ENCODE results near the gene SMAD6.

Gene SMAD6

GRCh38 chr15:66778716-66779115, 76.7 kb downstream of the SMAD6 start:
- Mint-ChIP-seq H3K9me3 (no peaks in the 10 kb centered on the region), H3K27me3 (no peaks in the 10 kb centered on the region), H3K36me3 (ENCODE audit: low read depth) (no peaks in the 10 kb centered on the region), H3K4me1 (no peaks in the 10 kb centered on the region), H3K27ac (no peak overlapping the region), H3K4me3 (no peak overlapping the region)
- DNase-seq, result no peak
- no peak for ATAC-seq

GRCh38 chr15:66779331-66780009, 77.4 kb downstream of the SMAD6 start:
- DNase-seq, result no peak
- no peaks in the 10 kb centered on the region for H3K27me3 Mint-ChIP-seq
- no peak overlapping the region for H3K4me3 Mint-ChIP-seq

GRCh38 chr15:66780172-66780972, 78.3 kb downstream of the SMAD6 start:
- Mint-ChIP-seq H3K9me3 (no peaks in the 10 kb centered on the region), H3K27ac (no peak overlapping the region), H3K4me3 (no peak overlapping the region), H3K36me3 (ENCODE audit: low read depth) (no peaks in the 10 kb centered on the region), H3K4me1 (no peaks in the 10 kb centered on the region), H3K27me3 (no peaks in the 10 kb centered on the region)
- ATAC-seq (no peak), DNase-seq (no peak)

More at GRCh38 chr15:66779331-66780009, 77.4 kb downstream of the SMAD6 start:
- Mint-ChIP-seq H3K9me3 (no peaks in the 10 kb centered on the region), H3K27ac (no peak overlapping the region), H3K4me1 (no peaks in the 10 kb centered on the region), H3K36me3 (ENCODE audit: low read depth) (no peaks in the 10 kb centered on the region)
- ATAC-seq, result no peak

GRCh38 chr15:66780973-66781718, 79.1 kb downstream of the SMAD6 start:
- DNase-seq, result no peak
- ATAC-seq, result no peak
- no peak overlapping the region for H3K4me3 Mint-ChIP-seq
- H3K27me3 Mint-ChIP-seq, result no peaks in the 10 kb centered on the region
- H3K36me3 Mint-ChIP-seq (ENCODE audit: low read depth), result no peaks in the 10 kb centered on the region
- no peaks in the 10 kb centered on the region for H3K4me1 Mint-ChIP-seq
- H3K27ac Mint-ChIP-seq, result no peak overlapping the region
- no peaks in the 10 kb centered on the region for H3K9me3 Mint-ChIP-seq

DNA sequence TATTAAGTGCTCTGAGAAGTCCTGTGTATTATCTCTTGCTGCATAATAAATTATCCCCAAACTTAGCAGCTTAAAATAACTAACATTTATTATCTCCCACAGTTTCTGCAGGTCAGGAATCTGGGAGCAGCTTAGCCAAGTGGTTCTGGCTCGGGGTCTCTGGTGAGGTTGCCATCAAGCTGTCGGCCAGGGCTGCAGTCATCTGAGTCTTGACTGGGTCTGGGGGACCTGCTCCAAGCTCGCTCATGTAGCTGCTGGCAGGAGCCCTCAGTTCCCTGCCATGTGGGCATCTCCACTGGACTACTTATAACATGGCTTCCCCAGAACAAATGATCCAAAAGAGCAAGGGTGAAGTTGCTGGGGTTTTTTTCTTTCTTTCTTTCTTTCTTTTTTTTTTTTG, 80.7 kb downstream of the SMAD6 start:
- H3K27ac Mint-ChIP-seq, result no peak overlapping the region

DNA sequence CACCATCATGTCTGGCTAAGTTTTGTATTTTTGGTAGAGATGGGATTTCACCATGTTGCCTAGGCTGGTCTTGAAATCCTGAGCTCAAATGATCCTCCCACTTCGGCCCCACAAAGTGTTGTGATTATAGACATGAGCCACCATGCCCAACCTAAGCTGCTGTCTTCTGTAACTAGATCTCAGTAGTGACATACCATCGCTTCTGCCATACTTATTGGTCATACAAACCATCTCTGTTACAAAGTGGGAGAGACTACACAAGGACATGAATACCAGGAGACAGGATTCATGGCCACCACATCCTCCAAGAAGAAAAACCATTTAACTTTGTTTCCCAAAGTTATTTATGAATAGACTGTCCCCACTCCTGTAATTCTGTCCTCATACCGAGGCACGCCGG, 81.3 kb downstream of the SMAD6 start:
- Mint-ChIP-seq H3K27me3 (no peaks in the 10 kb centered on the region), H3K9me3 (no peaks in the 10 kb centered on the region), H3K27ac (no peak overlapping the region), H3K4me1 (no peaks in the 10 kb centered on the region), H3K4me3 (no peak overlapping the region), H3K36me3 (ENCODE audit: low read depth) (no peaks in the 10 kb centered on the region)
- DNase-seq, result no peak
- no peak for ATAC-seq

More for the DNA sequence above, 80.7 kb downstream of the SMAD6 start:
- no peaks in the 10 kb centered on the region for H3K27me3 Mint-ChIP-seq
- H3K4me3 Mint-ChIP-seq, result no peak overlapping the region
- no peaks in the 10 kb centered on the region for H3K4me1 Mint-ChIP-seq
- no peaks in the 10 kb centered on the region for H3K36me3 Mint-ChIP-seq (ENCODE audit: low read depth)
- ATAC-seq (no peak), DNase-seq (no peak)
- H3K9me3 Mint-ChIP-seq, result no peaks in the 10 kb centered on the region

GRCh38 chr15:66783725-66784124, 81.7 kb downstream of the SMAD6 start:
- no peaks in the 10 kb centered on the region for H3K36me3 Mint-ChIP-seq (ENCODE audit: low read depth)
- no peak overlapping the region for H3K4me3 Mint-ChIP-seq
- no peaks in the 10 kb centered on the region for H3K27me3 Mint-ChIP-seq
- no peaks in the 10 kb centered on the region for H3K4me1 Mint-ChIP-seq
- DNase-seq (no peak), ATAC-seq (no peak)
- H3K9me3 Mint-ChIP-seq, result no peaks in the 10 kb centered on the region
- no peak overlapping the region for H3K27ac Mint-ChIP-seq

DNA sequence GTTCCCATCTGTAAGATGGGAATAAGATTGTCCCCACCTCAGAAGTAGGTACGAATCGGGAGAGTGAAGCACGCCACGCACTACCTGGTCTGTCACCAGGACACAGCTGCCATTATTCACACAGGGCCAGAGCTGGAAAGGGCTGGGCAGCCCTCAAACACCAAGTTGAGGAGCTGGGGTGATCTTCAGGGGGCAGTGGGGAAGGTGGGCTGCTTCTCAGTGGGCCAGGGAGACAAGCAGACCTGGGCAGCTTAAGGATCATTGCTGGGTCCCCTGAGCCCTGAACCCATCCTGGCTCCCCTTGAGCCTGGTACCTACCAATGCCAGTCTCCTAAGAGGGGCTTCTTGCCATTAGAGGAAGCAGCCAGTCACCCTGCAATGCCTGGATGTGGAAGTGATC, 82.1 kb downstream of the SMAD6 start:
- no peak for DNase-seq
- no peaks in the 10 kb centered on the region for H3K36me3 Mint-ChIP-seq (ENCODE audit: low read depth)
- no peaks in the 10 kb centered on the region for H3K4me1 Mint-ChIP-seq
- H3K27ac Mint-ChIP-seq, result no peak overlapping the region
- no peak for ATAC-seq
- no peaks in the 10 kb centered on the region for H3K9me3 Mint-ChIP-seq
- no peak overlapping the region for H3K4me3 Mint-ChIP-seq
- no peaks in the 10 kb centered on the region for H3K27me3 Mint-ChIP-seq

DNA sequence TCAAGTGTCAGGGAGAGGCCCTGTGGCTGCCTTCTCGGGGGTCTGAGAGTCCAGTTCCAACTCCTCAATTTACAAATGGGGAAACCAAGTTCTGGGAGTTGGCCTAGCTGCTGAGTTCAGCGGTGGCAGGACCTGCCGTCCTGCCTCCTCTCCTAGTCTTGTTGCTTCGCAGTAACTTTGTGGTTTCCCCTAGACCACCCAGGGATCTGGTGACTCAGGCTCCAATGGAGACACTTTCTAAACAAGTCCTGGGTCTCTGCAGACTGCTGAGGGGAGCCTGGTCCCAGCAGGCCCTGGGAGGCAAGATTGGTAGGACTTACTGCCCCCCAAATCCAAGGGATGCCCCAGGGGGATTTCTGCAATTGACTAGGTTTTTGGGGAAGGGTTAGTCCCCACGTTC, 83.6 kb downstream of the SMAD6 start:
- Mint-ChIP-seq H3K9me3 (no peaks in the 10 kb centered on the region), H3K36me3 (ENCODE audit: low read depth) (no peaks in the 10 kb centered on the region), H3K4me1 (no peaks in the 10 kb centered on the region), H3K27ac (no peak overlapping the region), H3K27me3 (no peaks in the 10 kb centered on the region), H3K4me3 (no peak overlapping the region)
- no peak for DNase-seq
- no peak for ATAC-seq

DNA sequence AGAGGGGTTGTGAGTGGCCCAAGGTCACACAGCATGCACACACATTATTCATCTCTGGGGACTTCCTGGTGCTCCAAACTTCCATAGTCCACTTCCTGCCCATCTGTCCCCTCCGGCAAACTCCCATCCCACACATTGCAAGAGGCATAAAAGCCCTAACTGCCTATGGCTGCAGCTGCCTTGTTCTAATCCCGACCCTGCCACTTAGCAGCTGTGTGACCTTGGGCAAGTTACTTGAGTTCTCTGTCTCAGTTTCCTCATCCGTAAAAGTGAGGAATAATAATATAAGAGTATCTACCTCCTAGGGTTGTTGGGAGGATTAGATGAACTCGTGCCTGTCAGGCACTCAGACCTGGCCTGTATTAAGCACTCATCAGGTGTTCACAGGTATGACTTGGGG, 84.2 kb downstream of the SMAD6 start:
- no peak overlapping the region for H3K27ac Mint-ChIP-seq
- H3K36me3 Mint-ChIP-seq (ENCODE audit: low read depth), result no peaks in the 10 kb centered on the region
- no peaks in the 10 kb centered on the region for H3K9me3 Mint-ChIP-seq
- H3K4me3 Mint-ChIP-seq, result no peak overlapping the region
- no peaks in the 10 kb centered on the region for H3K27me3 Mint-ChIP-seq
- DNase-seq, result no peak
- no peaks in the 10 kb centered on the region for H3K4me1 Mint-ChIP-seq
- no peak for ATAC-seq

DNA sequence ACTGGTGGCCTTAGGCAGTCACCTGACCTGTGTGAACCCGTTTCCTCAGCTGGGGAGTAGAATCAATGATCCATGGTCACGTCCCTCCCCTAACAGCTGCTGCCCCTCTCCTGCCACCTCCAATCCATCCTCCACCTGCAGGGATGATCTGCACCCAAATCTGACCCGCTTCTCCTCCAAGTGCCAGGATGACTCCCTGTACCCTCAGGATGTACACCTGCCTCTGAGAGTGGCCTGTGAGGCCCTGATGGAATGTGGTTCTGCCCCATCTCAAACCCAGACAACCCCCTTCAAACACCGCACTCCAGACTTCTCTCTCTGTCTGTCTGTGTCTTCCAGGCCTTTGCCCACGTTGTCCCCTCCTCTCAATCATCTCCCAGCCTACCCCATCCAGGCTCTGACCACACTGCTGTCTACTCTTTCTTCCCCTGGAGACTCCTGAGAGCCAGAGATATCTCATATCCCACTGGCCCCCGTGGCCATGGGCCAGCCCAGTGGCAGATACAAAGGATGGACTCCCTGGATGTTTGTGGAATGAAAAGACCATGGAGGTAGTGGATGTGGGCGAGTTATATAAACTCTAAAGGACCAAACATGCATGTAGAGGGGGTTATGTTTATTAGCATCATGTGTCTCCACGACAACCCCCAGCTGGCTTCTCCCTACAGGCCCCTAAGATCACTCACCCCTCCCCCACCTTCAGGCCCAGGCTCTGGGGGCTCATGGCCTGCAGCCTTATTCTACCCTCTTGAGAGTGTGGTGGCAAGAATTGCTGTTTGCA, 84.9 kb downstream of the SMAD6 start:
- Mint-ChIP-seq H3K9me3 (no peaks in the 10 kb centered on the region), H3K36me3 (ENCODE audit: low read depth) (no peaks in the 10 kb centered on the region), H3K27ac (no peak overlapping the region), H3K4me1 (no peaks in the 10 kb centered on the region), H3K4me3 (no peak overlapping the region), H3K27me3 (no peaks in the 10 kb centered on the region)
- ATAC-seq (no peak), DNase-seq (no peak)

DNA sequence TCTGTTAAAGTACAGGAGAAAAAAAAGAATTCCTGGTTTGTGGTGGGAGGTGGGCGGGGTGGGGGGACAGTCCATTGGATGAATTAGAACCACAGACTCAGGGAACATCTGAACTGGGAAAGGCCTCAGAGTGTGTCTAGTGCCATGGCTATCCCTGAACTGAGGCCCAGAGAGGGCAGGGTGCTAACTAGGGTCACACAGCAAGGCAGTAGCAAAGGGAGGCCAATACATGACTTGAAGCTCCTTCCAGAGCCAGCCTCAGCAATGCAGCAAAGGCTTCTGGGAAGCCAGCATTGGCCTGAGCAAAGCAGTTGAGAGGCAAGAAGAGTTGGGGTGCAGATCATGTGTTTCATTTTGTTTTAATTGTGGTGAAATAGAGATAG, 85.4 kb downstream of the SMAD6 start:
- H3K9me3 Mint-ChIP-seq, result no peaks in the 10 kb centered on the region
- ATAC-seq (no peak), DNase-seq (no peak)
- H3K4me1 Mint-ChIP-seq, result no peaks in the 10 kb centered on the region
- H3K27ac Mint-ChIP-seq, result no peak overlapping the region
- no peaks in the 10 kb centered on the region for H3K27me3 Mint-ChIP-seq
- H3K4me3 Mint-ChIP-seq, result no peak overlapping the region
- H3K36me3 Mint-ChIP-seq (ENCODE audit: low read depth), result no peaks in the 10 kb centered on the region

DNA sequence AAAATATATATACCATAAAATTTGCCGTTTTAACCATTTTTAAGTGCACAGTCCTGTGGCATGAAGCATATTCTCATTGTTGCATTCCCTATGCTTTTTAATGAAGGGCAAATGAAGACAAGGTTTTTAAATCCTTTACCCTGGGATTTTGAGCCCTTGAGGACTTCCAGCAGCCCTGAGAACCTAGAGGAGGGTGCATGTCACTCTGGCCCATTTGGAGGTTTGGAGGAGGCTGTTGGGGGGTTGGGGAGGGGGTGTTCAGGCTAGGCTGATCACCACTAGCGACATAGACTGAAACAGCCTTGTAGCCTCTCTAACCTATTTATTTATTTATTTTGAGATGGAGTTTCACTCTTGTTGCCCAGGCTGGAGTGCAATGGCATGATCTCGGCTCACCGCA, 86.0 kb downstream of the SMAD6 start:
- H3K27ac Mint-ChIP-seq, result no peak overlapping the region
- no peak for DNase-seq
- H3K36me3 Mint-ChIP-seq (ENCODE audit: low read depth), result no peaks in the 10 kb centered on the region
- H3K4me3 Mint-ChIP-seq, result no peak overlapping the region
- no peaks in the 10 kb centered on the region for H3K27me3 Mint-ChIP-seq
- no peaks in the 10 kb centered on the region for H3K4me1 Mint-ChIP-seq
- ATAC-seq, result no peak
- no peaks in the 10 kb centered on the region for H3K9me3 Mint-ChIP-seq
